GM21737 (cell line): ENCODE measurements around the gene MRC2.

Source experiments
- ATAC-seq: cut with Tn5 transposase; IDR thresholded peaks from one replicate; pipeline ENCODE4 v1.9.1; 2021; ENCODE audit warnings: mild to moderate bottlenecking, moderate library complexity; ENCODE audit not compliant: unreplicated experiment

The MRC2 gene

GRCh38 chr17:62658136-62658920 lies 30.9 kb downstream of the MRC2 start:
- no peak for ATAC-seq

GRCh38 chr17:62660629-62661118 lies 33.2 kb downstream of the MRC2 start:
- no peak for ATAC-seq

GRCh38 chr17:62661337-62661736 lies 33.9 kb downstream of the MRC2 start:
- no peak for ATAC-seq

GRCh38 chr17:62662855-62663254 lies 35.4 kb downstream of the MRC2 start:
- no peak for ATAC-seq

- ATAC-seq, result no peak
Observed at GRCh38 chr17:62663304-62663703, 35.8 kb downstream of the MRC2 start.

- no peak for ATAC-seq
Observed at GRCh38 chr17:62664336-62665120, 37.1 kb downstream of the MRC2 start.

GRCh38 chr17:62665599-62665998 lies 38.1 kb downstream of the MRC2 start:
- no peak for ATAC-seq

GRCh38 chr17:62666061-62666800 lies 38.8 kb downstream of the MRC2 start:
- no peak for ATAC-seq

GRCh38 chr17:62666801-62667591 lies 39.5 kb downstream of the MRC2 start:
- no peak for ATAC-seq

GRCh38 chr17:62668091-62668804 lies 40.8 kb downstream of the MRC2 start:
- ATAC-seq, result no peak

GRCh38 chr17:62670202-62670821 lies 42.8 kb downstream of the MRC2 start:
- ATAC-seq, result no peak

GRCh38 chr17:62671553-62671952 lies 44.1 kb downstream of the MRC2 start:
- ATAC-seq, result no peak

GRCh38 chr17:62672957-62673356 lies 45.5 kb downstream of the MRC2 start:
- no peak for ATAC-seq

GRCh38 chr17:62673614-62674362 lies 46.3 kb downstream of the MRC2 start:
- ATAC-seq, result no peak

- no peak for ATAC-seq
Observed at GRCh38 chr17:62674363-62674739, 46.9 kb downstream of the MRC2 start.

GRCh38 chr17:62674841-62675240 lies 47.4 kb downstream of the MRC2 start:
- ATAC-seq, result no peak

- ATAC-seq, result no peak
Observed at GRCh38 chr17:62675260-62675659, 47.8 kb downstream of the MRC2 start.

GRCh38 chr17:62675701-62676100 lies 48.2 kb downstream of the MRC2 start:
- ATAC-seq, result no peak
